SK-N-SH treated with all-trans-retinoic acid at 6 μM for 48 hours (cell line): ENCODE data around the gene PKN2.
"Not testable (repeated sequence)": the region's sequence is repeated elsewhere in the genome, so short reads cannot be mapped to it uniquely, and the experiment has no call there.

Source experiments
- CSDC2 ChIP-seq: fragments of 250-450 bp; sonication (Bioruptor Pico); IDR thresholded peaks from 2 replicates; pipeline ENCODE4 v1.5.0; 2020; ENCODE audit warnings: mild to moderate bottlenecking, moderate library complexity
- CSRNP3 ChIP-seq: fragments of 250-450 bp; sonication (Bioruptor Pico); IDR thresholded peaks from 2 replicates; pipeline ENCODE4 v1.5.1; 2021; ENCODE audit warnings: mild to moderate bottlenecking, moderate library complexity
- OSR1 ChIP-seq: fragments of 250-450 bp; sonication (Bioruptor Pico); IDR thresholded peaks from 2 replicates; pipeline ENCODE4 v1.8.0; 2022; ENCODE audit warnings: moderate library complexity, mild to moderate bottlenecking, inconsistent platforms
- ZFP30 ChIP-seq: fragments of 450-650 bp; formaldehyde crosslinking; IDR thresholded peaks from 2 replicates; pipeline ENCODE4 v1.5.0; 2022; ENCODE audit warnings: mild to moderate bottlenecking, moderate library complexity

GRCh38 chr1:88880717-88881116 is 196.6 kb downstream of the PKN2 start:
- not testable (repeated sequence) for TF ChIP-seq OSR1; ZFP30; CSRNP3; CSDC2 (CRISPR knock-in tag)
